HG02852 (cell line): ENCODE data around the gene BEX2.

ENCODE experiments used
- ATAC-seq: cut with Tn5 transposase; IDR thresholded peaks from one replicate; pipeline ENCODE4 v1.9.1; 2021; ENCODE audit warnings: mild to moderate bottlenecking, moderate library complexity; ENCODE audit not compliant: unreplicated experiment

Gene BEX2

GRCh38 chrX:103274284-103274683, 36.5 kb downstream of the BEX2 start:
- no peak for ATAC-seq
